ENCODE results near the gene YIF1A. TPM values are rescaled to one million over a fixed set of nuclear protein-coding genes. Genes with fewer than 3 reads are reported as not detected.
A peak's percentile ranks its signal among the peaks of the same experiment; 100 is the strongest.
"Not testable (repeated sequence)": the region's sequence is repeated elsewhere in the genome, so short reads cannot be mapped to it uniquely, and the experiment has no call there.

Gene YIF1A
- total and polyA plus RNA-seq, 12 donors = 69.7 to 154 (median 99.5) TPM

DNA sequence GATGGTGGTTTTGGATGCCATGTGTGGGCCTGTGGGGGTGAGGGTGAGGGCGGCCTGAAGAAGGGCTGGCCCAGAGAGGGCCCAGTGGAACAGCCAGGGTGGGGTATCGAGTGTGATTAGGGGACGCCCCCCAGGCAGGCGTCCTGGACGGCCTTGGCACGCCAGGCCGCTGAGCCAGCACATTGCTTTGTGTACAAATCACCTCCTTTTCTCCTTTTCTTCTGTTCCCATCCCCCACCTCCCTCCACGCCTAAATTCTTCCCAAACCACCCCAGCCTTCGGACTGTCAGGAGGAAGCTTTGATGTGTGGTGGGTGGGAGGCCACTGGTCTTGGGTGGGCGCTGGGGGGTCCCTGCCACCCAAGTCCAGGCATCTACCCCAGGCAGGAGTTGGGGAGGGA, 35.7 kb upstream of the YIF1A start:
- WGBS, 4 donors = 56 to 65% (median 61%) methylated on average over 10 of the region's 10 CpGs
- Histone ChIP-seq H3K27me3 (no peaks in the 10 kb centered on the region), H3K4me1 (replicated peaks in 1 of 2) (peaks cover 0 to 17% of the 10 kb centered on the region in 2 donors)

DNA sequence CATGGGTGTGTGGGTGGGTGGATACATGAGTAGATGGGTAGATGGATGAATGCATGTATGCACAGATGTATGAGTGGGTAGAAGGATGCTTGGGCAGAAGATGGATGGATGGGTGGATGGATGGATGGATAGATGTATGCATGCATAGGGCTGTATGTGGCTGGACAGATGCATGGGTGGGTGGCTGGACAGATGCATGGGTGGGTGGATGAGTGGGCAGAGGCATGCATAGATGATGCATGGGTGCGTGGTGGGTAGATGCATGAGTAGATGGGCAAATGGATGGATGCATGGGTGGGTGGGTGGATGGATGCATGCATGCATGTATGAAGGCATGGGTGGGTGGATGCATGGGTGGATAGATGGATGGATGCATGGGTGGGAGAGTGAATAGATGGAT, 34.7 kb upstream of the YIF1A start:
- no peaks in the 10 kb centered on the region for H3K36me3 ChIP-seq (replicated peaks in 1 of 2)
- H3K27me3 ChIP-seq = no peaks in the 10 kb centered on the region
- no peak overlapping the region for H3K27ac ChIP-seq
- WGBS, 4 donors = 96 to 100% (median 99%) methylated on average over 1 of the region's 1 CpG
- intact Hi-C loops (cut with DNase I) = no loop called here
- H3K4me3 ChIP-seq = no peak overlapping the region
- peaks cover 0 to 15% of the 10 kb centered on the region in 2 donors for H3K4me1 ChIP-seq (replicated peaks in 1 of 2)
- no peak for DNase-seq
- TF ChIP-seq POLR2A (IDR thresholded peaks at IDR 0.05) = no peak
- TF ChIP-seq, protein P1, sequence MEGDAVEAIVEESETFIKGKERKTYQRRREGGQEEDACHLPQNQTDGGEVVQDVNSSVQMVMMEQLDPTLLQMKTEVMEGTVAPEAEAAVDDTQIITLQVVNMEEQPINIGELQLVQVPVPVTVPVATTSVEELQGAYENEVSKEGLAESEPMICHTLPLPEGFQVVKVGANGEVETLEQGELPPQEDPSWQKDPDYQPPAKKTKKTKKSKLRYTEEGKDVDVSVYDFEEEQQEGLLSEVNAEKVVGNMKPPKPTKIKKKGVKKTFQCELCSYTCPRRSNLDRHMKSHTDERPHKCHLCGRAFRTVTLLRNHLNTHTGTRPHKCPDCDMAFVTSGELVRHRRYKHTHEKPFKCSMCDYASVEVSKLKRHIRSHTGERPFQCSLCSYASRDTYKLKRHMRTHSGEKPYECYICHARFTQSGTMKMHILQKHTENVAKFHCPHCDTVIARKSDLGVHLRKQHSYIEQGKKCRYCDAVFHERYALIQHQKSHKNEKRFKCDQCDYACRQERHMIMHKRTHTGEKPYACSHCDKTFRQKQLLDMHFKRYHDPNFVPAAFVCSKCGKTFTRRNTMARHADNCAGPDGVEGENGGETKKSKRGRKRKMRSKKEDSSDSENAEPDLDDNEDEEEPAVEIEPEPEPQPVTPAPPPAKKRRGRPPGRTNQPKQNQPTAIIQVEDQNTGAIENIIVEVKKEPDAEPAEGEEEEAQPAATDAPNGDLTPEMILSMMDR (IDR thresholded peaks at IDR 0.05) = no peak
- H3K9me3 ChIP-seq (replicated peaks in 1 of 3) = no peaks in the 10 kb centered on the region

More for the DNA sequence above, 35.7 kb upstream of the YIF1A start:
- H3K27ac ChIP-seq = peak overlapping the region in 1 of 5 donors; percentile 31
- H3K4me3 ChIP-seq = no peak overlapping the region
- DNase-seq = no peak
- TF ChIP-seq POLR2A (IDR thresholded peaks at IDR 0.05) = no peak
- TF ChIP-seq, protein P1 (IDR thresholded peaks at IDR 0.05) = no peak
- intact Hi-C loops (cut with DNase I) = no loop called here
- H3K36me3 ChIP-seq (replicated peaks in 1 of 2) = no peaks in the 10 kb centered on the region
- no peaks in the 10 kb centered on the region for H3K9me3 ChIP-seq (replicated peaks in 1 of 3)

DNA sequence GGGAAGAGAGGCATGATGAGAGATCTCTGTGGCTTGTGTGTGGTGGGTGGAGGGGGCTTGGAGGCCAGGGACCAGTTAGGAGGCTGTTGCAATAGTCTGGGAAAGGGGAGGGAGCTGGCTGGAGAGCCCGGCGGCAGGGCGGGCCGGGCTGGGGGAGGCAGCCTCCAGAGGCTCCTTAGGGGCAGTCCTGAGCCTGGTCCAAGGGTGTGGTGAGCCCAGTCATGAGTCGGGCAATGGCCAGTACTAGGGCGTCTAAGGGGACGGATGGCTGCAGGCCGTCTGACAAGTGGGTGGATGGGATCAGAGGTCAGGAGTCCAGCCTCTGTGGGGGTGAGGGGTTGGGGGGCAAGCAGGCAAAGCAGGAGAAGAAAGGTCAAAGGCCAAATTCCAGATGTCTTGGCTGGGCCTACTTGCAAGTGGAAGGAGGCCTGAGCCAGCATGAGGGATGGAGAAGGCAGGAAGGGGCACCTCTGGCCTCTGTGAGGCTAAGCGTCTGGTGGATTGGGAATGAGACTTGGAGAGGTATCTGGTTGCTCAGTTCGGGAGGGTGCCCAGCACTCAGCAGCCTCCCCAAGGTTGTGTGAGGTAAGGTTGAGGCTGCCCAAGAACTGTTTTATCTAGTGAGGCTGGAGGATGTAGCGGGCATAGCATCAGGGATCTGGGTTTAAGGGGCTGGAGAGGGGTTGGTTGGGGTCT, 33.9 kb upstream of the YIF1A start:
- H3K27me3 ChIP-seq = no peaks in the 10 kb centered on the region
- peaks cover 0 to 14% of the 10 kb centered on the region in 2 donors for H3K4me1 ChIP-seq (replicated peaks in 1 of 2)
- WGBS, 4 donors = 67 to 85% (median 77%) methylated on average over 7 to 11 of the region's 11 CpGs
- peak overlapping the region in 1 of 5 donors; percentile 20 for H3K27ac ChIP-seq
- H3K36me3 ChIP-seq (replicated peaks in 1 of 2) = no peaks in the 10 kb centered on the region
- DNase-seq = peak in 2 of 7 donors; percentile 55 to 58
- no peak for TF ChIP-seq POLR2A (IDR thresholded peaks at IDR 0.05)
- TF ChIP-seq, protein P1 (IDR thresholded peaks at IDR 0.05) = no peak
- H3K9me3 ChIP-seq (replicated peaks in 1 of 3) = no peaks in the 10 kb centered on the region
- intact Hi-C loops (cut with DNase I) = no loop called here
- H3K4me3 ChIP-seq = no peak overlapping the region

DNA sequence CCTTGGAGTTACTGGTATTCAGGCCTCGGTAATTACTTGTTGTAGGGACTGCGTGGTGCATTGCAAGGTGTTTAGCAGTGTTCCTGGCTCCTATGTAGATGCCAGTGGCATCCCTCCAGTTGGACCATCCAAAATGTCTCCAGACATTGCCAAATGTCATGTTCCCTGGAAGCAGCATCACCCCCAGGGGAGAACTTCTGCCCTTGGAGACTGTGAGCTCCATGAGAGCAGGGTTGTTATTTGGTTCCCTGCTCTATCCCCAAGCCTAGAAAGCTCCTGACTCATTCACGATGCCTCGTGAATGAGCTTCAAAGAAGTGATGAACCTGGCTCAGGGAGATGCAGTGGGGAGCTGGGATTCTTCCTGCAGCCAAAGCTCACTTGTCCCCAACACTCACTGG, 32.7 kb upstream of the YIF1A start:
- no peak for DNase-seq
- Histone ChIP-seq H3K4me1 (replicated peaks in 1 of 2) (peaks cover 0 to 11% of the 10 kb centered on the region in 2 donors), H3K27ac (no peak overlapping the region), H3K4me3 (no peak overlapping the region), H3K36me3 (replicated peaks in 1 of 2) (no peaks in the 10 kb centered on the region), H3K9me3 (replicated peaks in 1 of 3) (no peaks in the 10 kb centered on the region), H3K27me3 (no peaks in the 10 kb centered on the region)
- WGBS, 4 donors = 80 to 87% (median 83%) methylated on average over 4 of the region's 4 CpGs
- intact Hi-C loops (cut with DNase I) = no loop called here
- TF ChIP-seq POLR2A (IDR thresholded peaks at IDR 0.05) = no peak

DNA sequence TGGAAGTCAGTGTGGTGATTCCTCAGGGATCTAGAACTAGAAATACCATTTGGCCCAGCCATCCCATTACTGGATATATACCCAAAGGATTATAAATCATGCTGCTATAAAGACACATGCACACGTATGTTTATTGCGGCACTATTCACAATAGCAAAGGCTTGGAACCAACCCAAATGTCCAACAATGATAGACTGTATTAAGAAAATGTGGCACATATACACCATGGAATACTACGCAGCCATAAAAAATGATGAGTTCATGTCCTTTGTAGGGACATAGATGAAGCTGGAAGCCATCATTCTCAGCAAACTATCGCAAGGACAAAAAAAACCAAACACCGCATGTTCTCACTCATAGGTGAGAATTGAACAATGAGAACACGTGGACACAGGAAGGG, 31.8 kb upstream of the YIF1A start:
- H3K4me1 ChIP-seq (replicated peaks in 1 of 2) = peaks cover 0 to 11% of the 10 kb centered on the region in 2 donors
- H3K9me3 ChIP-seq (replicated peaks in 1 of 3); H3K36me3 ChIP-seq (replicated peaks in 1 of 2); DNase-seq; intact Hi-C loops (cut with DNase I); H3K27ac ChIP-seq; H3K27me3 ChIP-seq; H3K4me3 ChIP-seq: not testable (repeated sequence)
- 86 to 88% (median 86%) methylated on average over 6 of the region's 6 CpGs for WGBS, 4 donors

DNA sequence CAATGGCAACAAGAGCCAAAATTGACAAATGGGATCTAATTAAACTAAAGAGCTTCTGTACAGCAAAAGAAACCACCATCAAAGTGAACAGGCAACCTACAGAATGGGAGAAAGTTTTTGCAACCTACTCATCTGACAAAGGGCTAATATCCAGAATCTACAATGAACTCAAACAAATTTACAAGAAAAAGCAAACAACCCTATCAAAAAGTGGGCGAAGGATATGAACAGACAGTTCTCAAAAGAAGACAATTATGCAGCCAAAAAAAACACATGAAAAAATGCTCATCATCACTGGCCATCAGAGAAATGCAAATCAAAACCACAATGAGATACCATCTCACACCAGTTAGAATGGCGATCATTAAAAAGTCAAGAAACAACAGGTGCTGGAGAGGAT, 31.3 kb upstream of the YIF1A start:
- WGBS, 4 donors = 83 to 100% (median 95%) methylated on average over 1 to 2 of the region's 2 CpGs
- DNase-seq; H3K27me3 ChIP-seq; intact Hi-C loops (cut with DNase I); H3K27ac ChIP-seq; H3K4me3 ChIP-seq; H3K9me3 ChIP-seq (replicated peaks in 1 of 3); H3K36me3 ChIP-seq (replicated peaks in 1 of 2): not testable (repeated sequence)
- peaks cover 0 to 11% of the 10 kb centered on the region in 2 donors for H3K4me1 ChIP-seq (replicated peaks in 1 of 2)

Measured in adrenal gland (tissue), 12 donors.